KMS-11 (cell line): ENCODE data around the gene FCRL2.
A peak's percentile ranks its signal among the peaks of the same experiment; 100 is the strongest.

Experiments used
- H2AFZ ChIP-seq: fragments of 200-600 bp; sonication (generic); 2 replicates; pipeline ENCODE4 v1.6.1; 2016; ENCODE audit warnings: antibody characterized with exemption, mixed run types, low read depth
- H3K27ac ChIP-seq: fragments of 200-600 bp; sonication (generic); 2 replicates; pipeline ENCODE4 v1.6.1; 2016; ENCODE audit warnings: mild to moderate bottlenecking, mixed run types
- H3K27me3 ChIP-seq: fragments of 200-600 bp; sonication (generic); 2 replicates; pipeline ENCODE4 v1.6.1; 2017; ENCODE audit warnings: mild to moderate bottlenecking, low read depth, mixed run types, moderate library complexity; ENCODE audit not compliant: insufficient read depth
- H3K36me3 ChIP-seq: fragments of 200-600 bp; sonication (generic); 2 replicates; pipeline ENCODE4 v1.6.1; 2017; ENCODE audit warnings: mild to moderate bottlenecking, mixed run types; ENCODE audit not compliant: insufficient read depth
- H3K4me1 ChIP-seq: fragments of 200-600 bp; sonication (generic); 2 replicates; pipeline ENCODE4 v1.6.1; 2016; ENCODE audit warnings: mild to moderate bottlenecking, low read depth, mixed run types; ENCODE audit not compliant: poor library complexity, severe bottlenecking
- H3K4me2 ChIP-seq: fragments of 200-600 bp; sonication (generic); 2 replicates; pipeline ENCODE4 v1.7.0; 2016; ENCODE audit warnings: mild to moderate bottlenecking, mixed run types
- H3K4me3 ChIP-seq: fragments of 200-600 bp; sonication (generic); IDR thresholded peaks from 2 replicates; pipeline ENCODE4 v1.6.1; 2017; ENCODE audit warnings: low read depth, low read length, mixed read lengths; ENCODE audit not compliant: insufficient read depth
- H3K79me2 ChIP-seq: fragments of 200-600 bp; sonication (generic); 2 replicates; pipeline ENCODE4 v1.6.1; 2016; ENCODE audit warnings: low read depth, mixed run types; ENCODE audit not compliant: insufficient read depth
- H3K9ac ChIP-seq: fragments of 200-600 bp; sonication (generic); 2 replicates; pipeline ENCODE4 v1.6.1; 2016; ENCODE audit warnings: mild to moderate bottlenecking, mixed run types
- H4K20me1 ChIP-seq: fragments of 200-600 bp; sonication (generic); 2 replicates; pipeline ENCODE4 v1.6.1; 2016; ENCODE audit warnings: mild to moderate bottlenecking, mixed run types; ENCODE audit not compliant: insufficient read depth
- CTCF ChIP-seq: fragments of 200-600 bp; sonication (generic); conservative IDR thresholded peaks from 2 replicates; pipeline ENCODE4 v1.6.1; 2017; ENCODE audit warnings: low read depth, mild to moderate bottlenecking, antibody characterized with exemption, low read length, moderate library complexity, mixed read lengths

The FCRL2 gene

DNA sequence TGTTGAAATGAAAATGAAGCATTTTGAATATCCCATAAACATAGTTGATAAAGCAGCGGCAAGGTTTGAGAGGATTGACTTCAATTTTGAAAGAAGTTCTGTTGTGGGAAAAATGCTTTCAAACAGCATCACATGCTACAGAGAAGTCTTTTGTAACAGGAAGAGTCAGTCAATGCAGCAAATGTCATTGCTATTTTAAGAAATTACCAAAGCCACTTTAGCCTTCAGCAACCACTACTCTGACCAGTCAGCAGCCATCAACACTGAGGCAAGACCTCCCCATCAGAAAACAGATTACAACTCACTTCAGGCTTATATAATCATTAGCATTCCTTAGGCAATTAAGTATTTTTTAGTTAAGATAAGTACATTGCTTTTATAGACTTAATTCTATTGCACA is 42.6 kb downstream of the FCRL2 start:
- Histone ChIP-seq H3K9ac (no peak overlapping the region), H2AFZ (0 out of 2 replicates have a peak overlapping the region, but pooled peaks have one; percentile 0), H3K4me3 (no peak overlapping the region), H3K27me3 (no peaks in the 10 kb centered on the region), H3K36me3 (no peaks in the 10 kb centered on the region), H3K4me2 (peak overlapping the region; percentile 14), H3K79me2 (no peaks in the 10 kb centered on the region), H3K4me1 (peaks cover 14% of the 10 kb centered on the region), H3K27ac (no peak overlapping the region), H4K20me1 (no peaks in the 10 kb centered on the region)
- no peak for TF ChIP-seq CTCF

GRCh38 chr1:157732755-157733154 is 44.2 kb downstream of the FCRL2 start:
- no peak for TF ChIP-seq CTCF
- Histone ChIP-seq H3K36me3 (no peaks in the 10 kb centered on the region), H3K79me2 (no peaks in the 10 kb centered on the region), H3K27ac (no peak overlapping the region), H3K27me3 (no peaks in the 10 kb centered on the region), H3K4me1 (peaks cover 14% of the 10 kb centered on the region), H3K4me3 (no peak overlapping the region), H4K20me1 (no peaks in the 10 kb centered on the region), H2AFZ (no peak overlapping the region), H3K9ac (no peak overlapping the region), H3K4me2 (no peak overlapping the region)

DNA sequence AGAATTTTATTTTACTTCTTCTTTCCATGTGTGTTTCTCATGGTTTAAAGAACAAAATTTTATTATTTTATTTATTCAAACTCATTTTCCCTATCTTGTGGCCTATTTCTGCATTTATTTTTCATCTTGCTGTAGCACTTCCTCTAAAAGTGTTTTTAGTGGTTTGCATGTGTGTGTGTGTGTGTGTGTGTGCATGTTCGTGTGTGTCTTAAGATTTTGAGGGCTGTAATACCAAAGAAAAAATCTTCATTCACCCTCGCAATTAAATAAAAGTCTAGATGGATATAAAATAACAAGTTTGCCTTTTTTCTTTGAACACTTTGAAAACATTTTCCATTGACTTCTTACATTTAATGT is 51.7 kb downstream of the FCRL2 start:
- no peak overlapping the region for H3K4me3 ChIP-seq
- no peak overlapping the region for H3K27ac ChIP-seq
- H3K36me3 ChIP-seq, result no peaks in the 10 kb centered on the region
- no peak overlapping the region for H3K9ac ChIP-seq
- no peaks in the 10 kb centered on the region for H3K27me3 ChIP-seq
- peaks cover 32% of the 10 kb centered on the region for H3K4me1 ChIP-seq
- no peaks in the 10 kb centered on the region for H4K20me1 ChIP-seq
- no peak for TF ChIP-seq CTCF
- no peak overlapping the region for H2AFZ ChIP-seq
- H3K79me2 ChIP-seq, result no peaks in the 10 kb centered on the region
- no peak overlapping the region for H3K4me2 ChIP-seq

DNA sequence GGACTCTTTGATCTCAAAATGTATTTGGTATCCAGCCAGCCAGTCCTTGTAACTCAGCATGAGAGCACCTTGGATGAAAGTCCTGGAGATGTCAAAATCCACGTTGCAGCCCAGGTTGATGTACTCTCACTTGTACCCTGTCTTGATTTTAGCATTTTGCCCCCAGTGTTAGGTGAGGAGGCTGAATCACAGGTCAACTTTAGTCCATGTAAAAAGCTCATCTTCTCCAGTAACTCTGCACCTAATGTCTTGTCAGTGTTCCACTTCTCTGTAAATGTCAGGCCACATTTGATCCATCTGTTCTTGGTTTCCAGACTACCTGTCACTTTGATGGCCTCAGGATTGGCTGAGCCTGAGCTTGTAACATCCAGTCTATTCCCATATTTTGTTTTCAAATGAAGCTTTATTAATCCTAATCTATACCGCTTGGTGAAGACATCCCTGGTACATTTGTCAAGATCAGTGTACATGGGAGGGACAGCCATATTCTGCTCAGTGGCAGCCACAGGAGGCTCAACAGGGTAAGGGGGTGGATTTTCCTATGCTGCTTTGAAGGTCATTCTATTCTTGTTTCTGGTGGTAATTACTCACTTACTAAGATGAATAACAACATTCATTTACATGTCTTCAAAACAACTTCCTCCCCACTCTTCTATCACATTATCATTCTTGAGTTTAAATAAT is 52.3 kb downstream of the FCRL2 start:
- Histone ChIP-seq H3K4me1 (peaks cover 32% of the 10 kb centered on the region), H3K4me3 (no peak overlapping the region), H4K20me1 (no peaks in the 10 kb centered on the region), H3K27ac (no peak overlapping the region), H3K36me3 (no peaks in the 10 kb centered on the region), H3K27me3 (no peaks in the 10 kb centered on the region), H3K79me2 (no peaks in the 10 kb centered on the region), H3K9ac (no peak overlapping the region), H2AFZ (no peak overlapping the region), H3K4me2 (no peak overlapping the region)
- no peak for TF ChIP-seq CTCF
